ENCODE data around the gene ROR2. TPM values are rescaled to one million over a fixed set of nuclear protein-coding genes. Genes with fewer than 3 reads are reported as not detected.

The ROR2 gene
- total RNA-seq, 1 donor from 2014 or later: 3.8 TPM

DNA sequence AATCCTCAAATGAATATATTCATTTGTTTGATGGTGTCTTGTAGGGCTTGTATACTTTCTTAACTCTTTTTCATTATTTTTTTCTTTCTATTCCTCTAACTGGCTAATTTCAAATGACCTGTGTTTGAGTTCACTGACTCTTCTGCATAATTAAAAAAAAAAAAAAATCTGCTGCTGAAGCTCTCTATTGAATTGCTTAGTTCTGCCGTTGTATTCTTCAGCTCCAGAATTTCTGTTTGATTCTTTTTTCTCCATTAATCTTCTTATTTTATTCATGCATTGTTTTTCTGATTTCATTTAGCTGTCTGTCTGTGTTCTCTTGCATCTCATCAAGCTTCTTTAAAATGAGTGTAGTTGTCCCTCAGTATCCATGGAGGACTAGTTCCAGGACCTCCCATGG is 244.6 kb downstream of the ROR2 start:
- no peaks in the 10 kb centered on the region for H3K36me3 ChIP-seq
- TF ChIP-seq, protein P1, sequence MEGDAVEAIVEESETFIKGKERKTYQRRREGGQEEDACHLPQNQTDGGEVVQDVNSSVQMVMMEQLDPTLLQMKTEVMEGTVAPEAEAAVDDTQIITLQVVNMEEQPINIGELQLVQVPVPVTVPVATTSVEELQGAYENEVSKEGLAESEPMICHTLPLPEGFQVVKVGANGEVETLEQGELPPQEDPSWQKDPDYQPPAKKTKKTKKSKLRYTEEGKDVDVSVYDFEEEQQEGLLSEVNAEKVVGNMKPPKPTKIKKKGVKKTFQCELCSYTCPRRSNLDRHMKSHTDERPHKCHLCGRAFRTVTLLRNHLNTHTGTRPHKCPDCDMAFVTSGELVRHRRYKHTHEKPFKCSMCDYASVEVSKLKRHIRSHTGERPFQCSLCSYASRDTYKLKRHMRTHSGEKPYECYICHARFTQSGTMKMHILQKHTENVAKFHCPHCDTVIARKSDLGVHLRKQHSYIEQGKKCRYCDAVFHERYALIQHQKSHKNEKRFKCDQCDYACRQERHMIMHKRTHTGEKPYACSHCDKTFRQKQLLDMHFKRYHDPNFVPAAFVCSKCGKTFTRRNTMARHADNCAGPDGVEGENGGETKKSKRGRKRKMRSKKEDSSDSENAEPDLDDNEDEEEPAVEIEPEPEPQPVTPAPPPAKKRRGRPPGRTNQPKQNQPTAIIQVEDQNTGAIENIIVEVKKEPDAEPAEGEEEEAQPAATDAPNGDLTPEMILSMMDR (IDR thresholded peaks at IDR 0.05): no peak
- ATAC-seq (no peak), DNase-seq (no peak)
- H3K4me3 ChIP-seq: no peak overlapping the region
- intact Hi-C loops (cut with DNase I): no loop called here
- H3K9me3 ChIP-seq: peaks cover 5% of the 10 kb centered on the region
- no peak overlapping the region for H3K27ac ChIP-seq
- no peaks in the 10 kb centered on the region for H3K27me3 ChIP-seq (ENCODE audit: low read depth)
- H3K4me1 ChIP-seq: no peaks in the 10 kb centered on the region

GRCh38 chr9:91700475-91700874 is 249.6 kb downstream of the ROR2 start:
- ATAC-seq (no peak), DNase-seq (no peak)
- no peak overlapping the region for H3K4me3 ChIP-seq
- no peaks in the 10 kb centered on the region for H3K36me3 ChIP-seq
- TF ChIP-seq, protein P1 (IDR thresholded peaks at IDR 0.05): no peak
- H3K4me1 ChIP-seq: no peaks in the 10 kb centered on the region
- H3K27ac ChIP-seq: no peak overlapping the region
- peaks cover 5% of the 10 kb centered on the region for H3K9me3 ChIP-seq
- no peaks in the 10 kb centered on the region for H3K27me3 ChIP-seq (ENCODE audit: low read depth)
- intact Hi-C loops (cut with DNase I): no loop called here

DNA sequence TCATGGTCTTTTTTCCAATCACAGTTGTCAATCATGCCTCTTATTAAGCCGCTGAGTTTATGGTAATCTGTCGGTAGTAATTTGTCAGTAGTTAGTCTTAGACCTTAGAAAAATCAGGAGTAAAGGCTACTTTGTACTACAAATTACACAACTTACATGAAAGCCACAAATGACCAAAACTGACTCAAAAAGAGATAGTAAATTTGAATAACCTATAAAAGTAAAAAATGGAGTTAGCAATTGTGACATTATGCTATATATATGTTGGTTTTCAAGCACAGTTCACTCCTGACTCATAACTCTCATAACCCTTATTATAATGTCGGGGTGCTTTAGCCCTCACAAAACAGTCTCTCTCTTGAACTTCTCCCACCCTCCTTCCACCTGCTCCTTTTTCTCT is 251.8 kb downstream of the ROR2 start:
- H3K4me3 ChIP-seq: no peak overlapping the region
- TF ChIP-seq, protein P1 (IDR thresholded peaks at IDR 0.05): no peak
- no peaks in the 10 kb centered on the region for H3K9me3 ChIP-seq
- H3K27me3 ChIP-seq (ENCODE audit: low read depth): no peaks in the 10 kb centered on the region
- no peaks in the 10 kb centered on the region for H3K36me3 ChIP-seq
- H3K27ac ChIP-seq: no peak overlapping the region
- ATAC-seq (no peak), DNase-seq (no peak)
- H3K4me1 ChIP-seq: no peaks in the 10 kb centered on the region
- intact Hi-C loops (cut with DNase I): no loop called here

- no peak overlapping the region for H3K27ac ChIP-seq
- no peak overlapping the region for H3K4me3 ChIP-seq
- intact Hi-C loops (cut with DNase I): no loop called here
- H3K27me3 ChIP-seq (ENCODE audit: low read depth): no peaks in the 10 kb centered on the region
- H3K36me3 ChIP-seq: no peaks in the 10 kb centered on the region
- no peaks in the 10 kb centered on the region for H3K4me1 ChIP-seq
- TF ChIP-seq, protein P1 (IDR thresholded peaks at IDR 0.05): no peak
- no peak for DNase-seq
- peak in 1 of 2 donors; percentile 28 for ATAC-seq
- H3K9me3 ChIP-seq: no peaks in the 10 kb centered on the region
These were observed 252.8 kb downstream of the ROR2 start for GRCh38 chr9:91697201-91697600.

GRCh38 chr9:91694081-91694870 is 255.8 kb downstream of the ROR2 start:
- DNase-seq (no peak), ATAC-seq (no peak)
- intact Hi-C loops (cut with DNase I): no loop called here
- no peak overlapping the region for H3K4me3 ChIP-seq
- H3K36me3 ChIP-seq: no peaks in the 10 kb centered on the region
- no peaks in the 10 kb centered on the region for H3K4me1 ChIP-seq
- TF ChIP-seq, protein P1 (IDR thresholded peaks at IDR 0.05): no peak
- no peaks in the 10 kb centered on the region for H3K9me3 ChIP-seq
- H3K27ac ChIP-seq: no peak overlapping the region
- no peaks in the 10 kb centered on the region for H3K27me3 ChIP-seq (ENCODE audit: low read depth)

Data from lower lobe of right lung (tissue), 2 donors.